Hematopoietic multipotent progenitor cell treated with erythropoietin and hydrocortisone succinate and interleukin-3 and kit ligand, for 4 days (in vitro differentiated cells): ENCODE results near the gene MT1B.

Experiments used
- DNase-seq: peaks from one replicate; pipeline ENCODE4 v3.0.0-alpha.2; 2015

The MT1B gene

DNA sequence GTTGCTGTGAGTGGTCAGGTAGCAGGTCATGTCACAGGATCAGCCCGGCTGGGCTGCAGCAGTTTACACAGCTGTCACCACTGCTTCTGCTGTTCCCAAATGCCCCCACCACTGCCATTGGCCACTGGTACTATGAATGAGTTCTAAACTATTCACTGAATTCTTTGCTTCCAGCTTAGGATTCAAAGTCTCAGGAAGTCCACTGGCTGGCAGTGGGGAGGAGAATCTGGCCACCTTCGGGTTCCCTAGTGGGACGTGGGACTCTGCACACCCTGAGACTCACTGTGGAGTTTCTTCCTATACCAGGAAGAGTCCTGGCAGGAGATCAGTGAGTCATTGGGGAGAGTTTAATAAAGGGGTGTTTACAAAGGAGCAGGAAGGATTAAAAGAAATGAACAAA lies 37.5 kb downstream of the MT1B start:
- DNase-seq = no peak

GRCh38 chr16:56690420-56691122 lies 38.9 kb downstream of the MT1B start:
- no peak for DNase-seq

DNA sequence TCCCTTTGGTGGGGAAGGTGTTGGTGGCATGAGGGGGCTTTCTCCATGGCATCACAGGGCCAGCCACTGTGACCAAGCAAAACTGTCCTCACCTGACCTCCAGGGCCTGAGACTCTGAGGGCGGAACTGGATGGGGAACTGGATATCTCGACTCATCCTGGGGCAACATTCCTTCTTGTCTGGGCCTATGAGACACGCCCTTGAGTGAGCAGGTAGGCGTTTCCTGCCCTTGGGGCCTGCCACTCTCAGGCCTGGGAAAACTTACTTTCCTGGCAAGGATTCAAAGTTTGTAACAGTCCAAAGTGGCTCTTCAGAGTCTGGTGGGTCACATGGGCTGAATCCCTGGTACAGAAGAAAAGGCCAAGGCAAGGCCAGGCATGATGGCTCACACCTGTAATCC lies 40.2 kb downstream of the MT1B start:
- DNase-seq = no peak

- DNase-seq = no peak
Observed at GRCh38 chr16:56695246-56695645, 43.6 kb downstream of the MT1B start.

- DNase-seq = no peak
Observed at GRCh38 chr16:56697456-56698155, 45.9 kb downstream of the MT1B start.

DNA sequence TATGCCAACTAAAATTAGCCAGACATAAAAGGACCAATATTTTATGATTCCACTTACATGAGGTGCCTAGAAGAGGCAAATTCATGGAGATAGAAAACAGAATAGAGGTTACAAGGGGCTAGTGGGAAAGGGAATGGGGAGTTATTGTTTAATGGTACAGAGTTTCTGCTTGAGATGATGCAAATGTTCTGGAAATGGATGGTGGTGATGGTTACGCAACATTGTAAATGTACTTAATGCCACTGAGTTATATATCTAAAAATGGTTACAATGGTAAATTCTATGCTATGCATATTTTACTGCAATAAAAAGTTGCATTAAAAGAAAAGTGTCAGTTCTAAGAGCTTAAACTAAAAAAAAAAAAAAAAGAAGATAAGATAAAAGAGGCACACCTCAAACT lies 48.5 kb downstream of the MT1B start:
- DNase-seq = no peak

DNA sequence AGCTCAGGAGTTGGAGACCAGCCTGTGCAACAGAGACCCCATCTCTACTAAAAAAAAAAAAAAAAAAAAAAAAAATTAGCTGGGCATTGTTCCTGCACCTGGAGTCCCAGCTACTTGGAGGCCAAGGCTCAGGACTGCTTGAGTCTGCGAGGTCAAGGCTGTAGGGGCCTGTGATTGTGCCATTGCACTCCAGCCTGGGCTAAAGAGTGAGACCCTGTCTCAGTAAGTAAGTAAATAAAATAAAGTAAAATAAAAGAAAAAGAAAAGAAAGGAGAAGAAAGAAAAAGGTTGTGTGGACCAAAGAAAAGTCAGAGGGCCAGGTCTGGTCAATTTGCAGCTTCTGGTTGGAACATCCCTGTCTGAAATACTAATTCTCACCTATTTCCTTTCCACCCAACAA lies 48.9 kb downstream of the MT1B start:
- DNase-seq = no peak

GRCh38 chr16:56701534-56701933 lies 49.8 kb downstream of the MT1B start:
- no peak for DNase-seq
